Sigmoid colon (tissue), 7 donors: ENCODE measurements around the gene RAPGEF2. TPM values are rescaled to one million over a fixed set of nuclear protein-coding genes. Genes with fewer than 3 reads are reported as not detected.

Source experiments
- DNase-seq: peaks from one replicate; pipeline ENCODE4 v3.0.0-alpha.2; 2019
- H3K27ac ChIP-seq, 4 donors: fragments of 200-600 bp; sonication (generic); one replicate each; pipeline ENCODE4 v1.5.1; 2016 to 2019; ENCODE audit warnings: mild to moderate bottlenecking in 1 of 4
- H3K27me3 ChIP-seq, 3 donors: fragments of 200-600 bp; sonication (generic); one replicate each; pipeline ENCODE4 v1.5.1; 2019; ENCODE audit warnings: mild to moderate bottlenecking in 1 of 3
- H3K36me3 ChIP-seq, 4 donors: fragments of 200-600 bp; sonication (generic); one replicate each; pipeline ENCODE4 v1.5.1; 2016 to 2019
- H3K4me1 ChIP-seq, 4 donors: fragments of 200-600 bp; sonication (generic); one replicate each; pipeline ENCODE4 v1.5.1; 2017 to 2019
- H3K4me3 ChIP-seq, 4 donors: fragments of 200-600 bp; sonication (generic); one replicate each; pipeline ENCODE4 v1.5.1; 2017 to 2019; ENCODE audit warnings: mild to moderate bottlenecking in 2 of 4, moderate library complexity in 1 of 4
- H3K9me3 ChIP-seq, 4 donors: fragments of 200-600 bp in 3 of 4; sonication (generic) in 3 of 4; one replicate each; pipeline versions ENCODE4 v1.5.1 to v1.6.1; 2013 to 2019
- EP300 ChIP-seq, 4 donors: sonication (generic); formaldehyde crosslinking; IDR thresholded peaks; one replicate each; pipeline ENCODE4 v1.6.1; 2017; ENCODE audit warnings: antibody characterized with exemption in 4 of 4
- POLR2A ChIP-seq, 2 donors: fragments of 450-650 bp; IDR thresholded peaks; one replicate each; pipeline ENCODE4 v1.6.1; 2016; ENCODE audit warnings: antibody characterized with exemption in 2 of 2, mild to moderate bottlenecking in 2 of 2, moderate library complexity in 2 of 2
- POLR2AphosphoS5 ChIP-seq, 4 donors: sonication (generic); formaldehyde crosslinking; IDR thresholded peaks; one replicate each; pipeline ENCODE4 v1.6.1; 2017; ENCODE audit warnings: antibody characterized with exemption in 4 of 4
- WGBS, 2 donors: extraction: QIAGEN DNeasy Blood & Tissue Kit; methylation state at CpG; one replicate each; pipeline ENCODE4 v1.1.7; 2013; 5-methylcytosine and 5-hydroxymethylcytosine counted together
- intact Hi-C: fragments of 100-400 bp; cut with DNase I; formaldehyde crosslinking; loops from one replicate; pipeline ENCODE4 v1.15.1; 2023
- polyA plus RNA-seq, 3 donors: library from polyadenylated mRNA; stranded (reverse); fragments of 200-250 nt; gene quantifications; one replicate each; pipeline ENCODE4 v1.2.3, GENCODE V29; 2013
- total RNA-seq, 4 donors: library from RNA; depleted of rRNA; stranded (reverse); fragments of >200 nt; gene quantifications; one replicate each; pipeline ENCODE4 v1.1.0, GENCODE V29; 2016
- TF ChIP-seq, protein P1 (sequence below), 4 experiments: fragments of 450-650 bp in 3 of 4; fragments of 200-600 bp in 1 of 4; IDR thresholded peaks; one replicate each; pipeline ENCODE4 v1.5.1; 2016 to 2019; ENCODE audit warnings: antibody characterized with exemption in 4 of 4, mild to moderate bottlenecking in 3 of 4, moderate library complexity in 2 of 4
- donor health status: healthy with polysubstance abuse.
- donor health status: Bipolar disorder and iron deficiency.
- donor health status: healthy.

RAPGEF2 gene
- total and polyA plus RNA-seq, 7 donors, result 7.8 to 63.1 (median 34.2) TPM

DNA sequence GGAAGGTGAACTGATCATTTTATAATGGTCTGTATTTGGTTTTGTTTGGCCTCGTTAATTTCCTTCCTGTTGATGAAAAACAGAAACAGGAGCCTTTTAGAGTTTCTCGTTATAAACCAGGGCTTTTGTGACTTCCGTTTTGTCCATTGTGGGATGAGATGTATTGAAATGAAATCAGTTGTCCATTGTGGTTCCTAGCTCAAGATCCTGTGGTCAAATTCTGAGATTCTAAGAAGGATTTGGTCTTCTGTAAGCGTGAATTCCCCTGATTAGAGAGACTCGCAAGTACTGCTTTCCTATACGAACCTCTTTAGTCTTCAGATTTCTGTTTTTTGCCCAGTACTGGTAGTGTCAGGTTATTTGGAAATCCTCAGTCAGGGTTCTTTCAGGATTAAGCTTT, 101.7 kb downstream of the RAPGEF2 start:
- H3K9me3 ChIP-seq, result no peaks in the 10 kb centered on the region
- WGBS, 2 donors, result 56 to 72% methylated on average over 6 of the region's 6 CpGs
- TF ChIP-seq EP300 (IDR thresholded peaks at IDR 0.05), result no peak
- no peak for TF ChIP-seq POLR2AphosphoS5 (IDR thresholded peaks at IDR 0.05)
- TF ChIP-seq POLR2A (IDR thresholded peaks at IDR 0.05), result no peak
- TF ChIP-seq, protein P1, sequence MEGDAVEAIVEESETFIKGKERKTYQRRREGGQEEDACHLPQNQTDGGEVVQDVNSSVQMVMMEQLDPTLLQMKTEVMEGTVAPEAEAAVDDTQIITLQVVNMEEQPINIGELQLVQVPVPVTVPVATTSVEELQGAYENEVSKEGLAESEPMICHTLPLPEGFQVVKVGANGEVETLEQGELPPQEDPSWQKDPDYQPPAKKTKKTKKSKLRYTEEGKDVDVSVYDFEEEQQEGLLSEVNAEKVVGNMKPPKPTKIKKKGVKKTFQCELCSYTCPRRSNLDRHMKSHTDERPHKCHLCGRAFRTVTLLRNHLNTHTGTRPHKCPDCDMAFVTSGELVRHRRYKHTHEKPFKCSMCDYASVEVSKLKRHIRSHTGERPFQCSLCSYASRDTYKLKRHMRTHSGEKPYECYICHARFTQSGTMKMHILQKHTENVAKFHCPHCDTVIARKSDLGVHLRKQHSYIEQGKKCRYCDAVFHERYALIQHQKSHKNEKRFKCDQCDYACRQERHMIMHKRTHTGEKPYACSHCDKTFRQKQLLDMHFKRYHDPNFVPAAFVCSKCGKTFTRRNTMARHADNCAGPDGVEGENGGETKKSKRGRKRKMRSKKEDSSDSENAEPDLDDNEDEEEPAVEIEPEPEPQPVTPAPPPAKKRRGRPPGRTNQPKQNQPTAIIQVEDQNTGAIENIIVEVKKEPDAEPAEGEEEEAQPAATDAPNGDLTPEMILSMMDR (IDR thresholded peaks at IDR 0.05), result no peak
- H3K27ac ChIP-seq, result no peak overlapping the region
- H3K27me3 ChIP-seq, result no peaks in the 10 kb centered on the region
- H3K4me3 ChIP-seq, result no peak overlapping the region
- no peak for DNase-seq
- peaks cover 0 to 30% (median 20%) of the 10 kb centered on the region in 4 donors for H3K4me1 ChIP-seq
- intact Hi-C loops, result loop anchor here (5.0 kb wide), 1 partner anchor 482 kb away; the partner anchor contains the start of gene PPID
- H3K36me3 ChIP-seq, result no peaks in the 10 kb centered on the region

DNA sequence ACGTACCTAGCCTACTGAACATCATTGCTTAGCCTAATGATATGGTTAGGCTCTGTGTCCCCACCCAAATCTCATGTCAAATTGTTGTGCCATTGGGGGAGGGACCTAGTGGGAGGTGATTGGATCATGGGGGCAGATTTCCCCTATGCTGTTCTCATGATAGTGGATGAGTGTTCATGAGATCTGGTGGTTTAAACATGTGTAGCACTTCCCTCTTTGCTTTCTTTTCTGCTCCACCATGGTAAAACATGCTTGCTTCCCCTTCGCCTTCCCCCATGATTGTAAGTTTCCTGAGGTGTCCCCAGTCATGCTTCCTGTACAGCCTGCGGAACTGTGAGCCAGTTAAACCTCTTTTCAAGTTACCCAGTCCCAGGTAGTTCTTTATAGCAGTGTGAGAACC, 102.6 kb downstream of the RAPGEF2 start:
- DNase-seq, result no peak
- WGBS, 2 donors, result 88 to 97% methylated on average over 3 of the region's 3 CpGs
- H3K27ac ChIP-seq, result no peak overlapping the region
- no peaks in the 10 kb centered on the region for H3K9me3 ChIP-seq
- TF ChIP-seq POLR2A (IDR thresholded peaks at IDR 0.05) (no peak), POLR2AphosphoS5 (IDR thresholded peaks at IDR 0.05) (no peak), EP300 (IDR thresholded peaks at IDR 0.05) (no peak)
- TF ChIP-seq, protein P1 (IDR thresholded peaks at IDR 0.05), result no peak
- intact Hi-C loops, result no loop called here
- H3K4me3 ChIP-seq, result no peak overlapping the region
- no peaks in the 10 kb centered on the region for H3K36me3 ChIP-seq
- H3K27me3 ChIP-seq, result no peaks in the 10 kb centered on the region
- peaks cover 0 to 30% (median 20%) of the 10 kb centered on the region in 4 donors for H3K4me1 ChIP-seq

DNA sequence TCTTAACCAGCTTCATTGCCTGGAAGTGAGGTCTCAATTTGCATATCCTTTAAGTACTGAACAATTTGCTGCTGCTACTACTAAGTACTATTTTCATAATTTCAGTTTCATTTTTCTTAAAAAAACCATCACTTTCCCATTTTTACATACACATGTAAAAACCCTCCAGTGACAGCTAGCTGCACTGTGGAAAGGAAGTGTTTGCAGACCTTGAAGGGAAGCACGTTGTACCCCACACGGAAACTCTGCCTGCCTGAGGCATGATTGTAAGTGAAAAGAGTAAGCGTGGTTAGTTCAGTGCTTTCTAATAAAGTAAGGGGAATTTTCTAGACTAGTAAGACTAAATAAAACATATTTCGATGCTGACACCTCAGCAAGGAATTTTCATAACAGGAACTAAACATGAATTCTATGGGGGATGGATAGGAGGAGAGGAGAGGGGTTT, 103.6 kb downstream of the RAPGEF2 start:
- intact Hi-C loops, result no loop called here
- TF ChIP-seq EP300 (IDR thresholded peaks at IDR 0.05) (no peak), POLR2A (IDR thresholded peaks at IDR 0.05) (no peak), POLR2AphosphoS5 (IDR thresholded peaks at IDR 0.05) (no peak)
- TF ChIP-seq, protein P1 (IDR thresholded peaks at IDR 0.05), result no peak
- 41 to 76% methylated on average over 4 of the region's 4 CpGs for WGBS, 2 donors

DNA sequence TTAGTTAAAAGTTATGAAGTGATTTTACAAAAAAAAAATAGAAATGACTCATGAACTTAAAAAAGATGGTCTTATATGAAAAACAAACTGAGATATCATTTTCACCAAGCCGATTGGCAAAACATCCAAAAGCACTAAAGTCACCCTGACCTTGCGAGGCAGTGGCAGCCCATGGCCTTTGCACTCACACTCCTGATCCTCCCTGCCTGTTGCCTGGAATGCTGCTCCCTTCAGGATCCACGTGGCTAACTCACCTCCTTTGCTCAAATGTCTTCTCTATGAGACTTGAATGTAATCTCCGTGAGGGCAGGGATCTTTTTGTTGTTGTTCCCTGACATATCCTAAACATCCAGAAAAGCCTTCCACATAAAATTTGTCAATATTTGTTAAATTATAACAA, 106.4 kb downstream of the RAPGEF2 start:
- Histone ChIP-seq H3K4me1 (peaks cover 0 to 27% (median 12%) of the 10 kb centered on the region in 4 donors), H3K9me3 (no peaks in the 10 kb centered on the region), H3K27me3 (no peaks in the 10 kb centered on the region), H3K27ac (no peak overlapping the region), H3K36me3 (no peaks in the 10 kb centered on the region), H3K4me3 (no peak overlapping the region)
- 90 to 93% methylated on average over 4 of the region's 4 CpGs for WGBS, 2 donors
- no peak for DNase-seq
- intact Hi-C loops, result no loop called here
- no peak for TF ChIP-seq EP300 (IDR thresholded peaks at IDR 0.05)
- TF ChIP-seq POLR2AphosphoS5 (IDR thresholded peaks at IDR 0.05), result no peak
- no peak for TF ChIP-seq POLR2A (IDR thresholded peaks at IDR 0.05)
- TF ChIP-seq, protein P1 (IDR thresholded peaks at IDR 0.05), result no peak

More for the DNA sequence above, 103.6 kb downstream of the RAPGEF2 start:
- H3K4me3 ChIP-seq, result no peak overlapping the region
- no peaks in the 10 kb centered on the region for H3K9me3 ChIP-seq
- H3K4me1 ChIP-seq, result peaks cover 0 to 26% (median 19%) of the 10 kb centered on the region in 4 donors
- H3K27me3 ChIP-seq, result no peaks in the 10 kb centered on the region
- no peaks in the 10 kb centered on the region for H3K36me3 ChIP-seq
- H3K27ac ChIP-seq, result no peak overlapping the region
- no peak for DNase-seq

DNA sequence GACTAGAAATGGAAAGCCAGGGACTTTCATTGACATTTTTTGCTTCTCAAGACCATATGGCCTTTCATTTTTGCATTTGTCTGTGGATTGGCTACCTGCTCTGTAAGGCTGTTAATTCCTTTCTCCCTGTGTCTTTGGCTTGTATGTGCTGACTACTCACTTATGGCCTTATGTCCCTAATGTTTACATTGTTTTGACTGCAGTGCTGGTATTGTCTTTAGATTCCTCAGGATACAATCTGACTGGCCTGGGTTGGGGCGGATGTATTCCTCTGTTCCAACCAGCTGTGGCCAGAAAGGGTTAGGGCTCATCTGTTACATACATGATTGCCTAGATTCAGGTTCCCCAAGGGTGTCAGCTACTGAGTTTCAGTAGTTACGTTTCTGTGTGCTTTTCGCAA, 108.1 kb downstream of the RAPGEF2 start:
- Histone ChIP-seq H3K27me3 (no peaks in the 10 kb centered on the region), H3K9me3 (no peaks in the 10 kb centered on the region), H3K27ac (no peak overlapping the region), H3K4me3 (no peak overlapping the region), H3K36me3 (no peaks in the 10 kb centered on the region), H3K4me1 (peaks cover 0 to 27% (median 11%) of the 10 kb centered on the region in 4 donors)
- 94 to 96% methylated on average over 3 of the region's 3 CpGs for WGBS, 2 donors
- intact Hi-C loops, result no loop called here
- TF ChIP-seq POLR2A (IDR thresholded peaks at IDR 0.05) (no peak), POLR2AphosphoS5 (IDR thresholded peaks at IDR 0.05) (no peak), EP300 (IDR thresholded peaks at IDR 0.05) (no peak)
- TF ChIP-seq, protein P1 (IDR thresholded peaks at IDR 0.05), result no peak
- DNase-seq, result no peak
